Ectodermal cell (in vitro differentiated cells): Measurements from ENCODE around the gene BCL2A1.
"Not testable (repeated sequence)": the region's sequence is repeated elsewhere in the genome, so short reads cannot be mapped to it uniquely, and the experiment has no call there.

Source experiments
- H3K27ac ChIP-seq: 2 replicates; pipeline ENCODE4 v1.7.0; 2013; ENCODE audit warnings: mild to moderate bottlenecking, low read depth, low read length; ENCODE audit not compliant: insufficient read depth, poor library complexity, severe bottlenecking
- H3K27me3 ChIP-seq: 2 replicates; pipeline ENCODE4 v1.7.0; 2013; ENCODE audit warnings: mild to moderate bottlenecking, low read length; ENCODE audit not compliant: insufficient read depth, control insufficient read depth, poor library complexity, severe bottlenecking
- H3K36me3 ChIP-seq: one replicate; pipeline ENCODE4 v1.7.0; 2013; ENCODE audit warnings: low read length; ENCODE audit not compliant: control insufficient read depth, insufficient read depth
- H3K4me1 ChIP-seq: one replicate; pipeline ENCODE4 v1.7.0; 2013; ENCODE audit warnings: low read length; ENCODE audit not compliant: control insufficient read depth, insufficient read depth
- H3K4me3 ChIP-seq: 2 replicates; pipeline ENCODE4 v1.7.0; 2013; ENCODE audit warnings: low read depth, low read length, control low read depth; ENCODE audit not compliant: insufficient read depth
- H3K9me3 ChIP-seq: 2 replicates; pipeline ENCODE4 v1.7.0; 2013; ENCODE audit warnings: mild to moderate bottlenecking, low read length, moderate library complexity; ENCODE audit not compliant: control insufficient read depth
- WGBS, 2 experiments: methylation state at CpG; one replicate each; pipeline ENCODE4 v1.1.7; 2013; ENCODE audit warnings: missing lambda C conversion rate in 2 of 2; 5-methylcytosine and 5-hydroxymethylcytosine counted together

Gene BCL2A1

DNA sequence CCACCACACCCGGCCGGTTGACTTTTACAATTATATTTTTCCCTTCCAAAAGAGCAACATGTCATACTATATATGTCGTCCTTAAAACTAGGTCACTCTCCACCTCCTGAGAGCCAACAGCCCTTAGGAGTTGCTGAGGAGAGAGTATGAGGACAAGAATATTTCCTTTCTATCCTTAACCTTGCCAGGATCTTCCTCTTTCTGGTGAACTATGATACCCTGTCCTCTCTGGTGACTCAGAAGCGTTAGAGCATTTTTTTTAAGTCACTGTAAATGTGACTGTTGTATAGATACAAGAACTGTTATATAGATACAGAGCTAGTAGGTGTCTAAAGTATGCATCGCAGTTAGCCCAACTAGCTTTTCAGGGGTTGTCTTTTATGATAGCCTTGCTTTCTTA lies 40.5 kb downstream of the BCL2A1 start:
- no peaks in the 10 kb centered on the region for H3K4me1 ChIP-seq
- no peaks in the 10 kb centered on the region for H3K36me3 ChIP-seq
- H3K27me3 ChIP-seq: no peaks in the 10 kb centered on the region
- H3K27ac ChIP-seq: no peak overlapping the region
- no peaks in the 10 kb centered on the region for H3K9me3 ChIP-seq
- WGBS, 2 experiments: 86 to 87% methylated on average over 5 of the region's 5 CpGs
- H3K4me3 ChIP-seq: no peak overlapping the region

DNA sequence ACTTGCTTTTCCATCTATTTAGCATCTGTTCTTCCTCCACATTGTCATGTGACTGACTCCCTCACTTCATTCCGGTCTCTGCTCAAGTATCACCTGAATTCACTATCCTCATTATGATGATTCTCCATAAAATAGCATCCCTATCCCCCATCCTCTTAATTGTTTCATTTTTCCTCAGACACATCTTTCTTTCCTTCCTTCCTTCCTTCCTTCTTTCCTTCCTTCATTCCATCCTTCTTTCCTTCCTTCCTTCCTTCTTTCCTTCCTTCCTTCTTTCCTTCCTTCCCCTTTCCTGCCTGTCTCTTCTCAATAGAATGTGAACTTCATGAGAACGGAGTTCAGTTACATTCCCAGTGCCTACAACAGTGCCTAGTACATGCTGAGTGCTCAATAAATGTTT lies 41.6 kb downstream of the BCL2A1 start:
- H3K27me3 ChIP-seq: no peaks in the 10 kb centered on the region
- H3K9me3 ChIP-seq: no peaks in the 10 kb centered on the region
- H3K27ac ChIP-seq: no peak overlapping the region
- H3K36me3 ChIP-seq: no peaks in the 10 kb centered on the region
- H3K4me1 ChIP-seq: no peaks in the 10 kb centered on the region
- WGBS, 2 experiments: 79 to 89% methylated on average over 2 of the region's 2 CpGs
- H3K4me3 ChIP-seq: no peak overlapping the region

DNA sequence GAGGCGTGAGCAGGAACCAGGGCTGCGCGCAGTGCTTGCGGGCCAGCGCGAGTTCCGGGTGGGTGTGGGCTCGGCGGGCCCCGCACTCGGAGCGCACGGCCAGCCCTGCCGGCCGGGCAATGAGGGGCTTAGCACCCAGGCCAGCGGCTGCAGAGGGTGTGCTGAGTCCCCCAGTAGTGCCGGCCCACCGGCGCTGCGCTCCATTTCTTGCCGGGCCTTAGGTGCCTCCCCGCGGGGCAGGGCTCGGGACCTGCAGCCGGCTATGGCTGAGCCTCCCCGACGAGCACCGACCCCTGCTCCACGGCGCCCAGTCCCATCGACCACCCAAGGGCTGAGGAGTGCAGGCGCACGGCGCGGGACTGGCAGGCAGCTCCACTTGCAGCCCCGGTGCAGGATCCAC lies 44.9 kb downstream of the BCL2A1 start:
- H3K27ac ChIP-seq, H3K4me1 ChIP-seq, H3K4me3 ChIP-seq, H3K9me3 ChIP-seq, H3K27me3 ChIP-seq, H3K36me3 ChIP-seq: not testable (repeated sequence)
- 95 to 97% methylated on average over 36 of the region's 36 CpGs for WGBS, 2 experiments

DNA sequence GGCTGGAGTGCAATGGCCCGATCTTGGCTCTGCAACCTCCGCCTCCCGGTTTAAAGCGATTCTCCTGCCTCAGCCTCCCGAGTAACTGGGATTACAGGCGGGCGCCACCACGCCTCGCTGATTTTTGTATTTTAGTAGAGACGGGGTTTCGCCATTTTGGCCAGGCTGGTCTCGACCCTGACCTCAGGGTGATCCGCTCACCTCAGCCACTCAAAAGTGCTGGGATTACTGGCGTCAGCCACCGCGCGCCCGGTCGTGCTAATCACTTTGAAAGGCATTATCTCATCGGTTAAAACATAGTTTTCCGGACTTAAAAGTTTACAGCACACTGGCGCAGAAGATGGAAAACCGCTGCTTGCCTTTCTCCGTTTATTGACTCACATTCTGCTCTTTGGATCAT lies 46.6 kb downstream of the BCL2A1 start:
- Histone ChIP-seq H3K4me3 (peak overlapping the region; percentile 99), H3K27ac (no peak overlapping the region), H3K27me3 (no peaks in the 10 kb centered on the region), H3K36me3 (peaks cover 12% of the 10 kb centered on the region), H3K4me1 (no peaks in the 10 kb centered on the region), H3K9me3 (peaks cover 7% of the 10 kb centered on the region)
- 95% methylated on average over 24 of the region's 24 CpGs for WGBS, 2 experiments

DNA sequence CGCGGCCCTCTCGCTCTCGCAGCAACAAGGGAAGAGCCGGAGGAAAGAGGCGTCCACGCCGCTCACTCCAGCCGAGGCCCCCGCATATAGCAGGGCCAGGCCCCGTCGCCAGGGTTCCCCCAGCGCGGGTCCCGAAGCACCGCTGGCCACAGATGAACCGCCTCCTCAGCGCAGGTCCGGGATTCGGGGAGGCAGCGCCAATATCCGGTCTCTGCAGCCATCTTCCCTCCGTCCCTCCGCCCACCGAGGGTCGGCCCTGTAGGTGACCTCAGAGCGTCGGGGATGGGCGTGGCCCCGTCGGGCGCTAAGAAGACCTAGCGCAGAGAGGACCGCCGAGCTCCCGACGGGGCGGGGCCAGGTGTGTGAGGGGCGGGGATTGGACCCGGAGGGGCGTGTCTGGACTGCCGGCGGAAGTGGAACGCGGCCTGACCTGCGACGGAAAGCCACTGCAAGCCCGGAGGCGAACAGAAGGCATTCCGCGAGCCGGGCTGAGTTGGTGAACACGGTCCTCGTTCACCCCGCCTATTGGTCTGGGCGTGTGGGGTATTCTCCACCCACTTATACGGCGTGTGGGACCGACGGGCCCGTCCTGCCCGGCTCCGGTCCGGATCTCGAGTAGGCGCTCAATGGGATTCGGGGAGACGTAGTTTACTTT lies 47.4 kb downstream of the BCL2A1 start:
- WGBS, 2 experiments: 1% methylated on average over 68 of the region's 68 CpGs
- Histone ChIP-seq H3K27ac (peak overlapping the region; percentile 87), H3K9me3 (peaks cover 7% of the 10 kb centered on the region), H3K4me3 (peak overlapping the region; percentile 99), H3K4me1 (no peaks in the 10 kb centered on the region), H3K36me3 (peaks cover 18% of the 10 kb centered on the region), H3K27me3 (no peaks in the 10 kb centered on the region)

DNA sequence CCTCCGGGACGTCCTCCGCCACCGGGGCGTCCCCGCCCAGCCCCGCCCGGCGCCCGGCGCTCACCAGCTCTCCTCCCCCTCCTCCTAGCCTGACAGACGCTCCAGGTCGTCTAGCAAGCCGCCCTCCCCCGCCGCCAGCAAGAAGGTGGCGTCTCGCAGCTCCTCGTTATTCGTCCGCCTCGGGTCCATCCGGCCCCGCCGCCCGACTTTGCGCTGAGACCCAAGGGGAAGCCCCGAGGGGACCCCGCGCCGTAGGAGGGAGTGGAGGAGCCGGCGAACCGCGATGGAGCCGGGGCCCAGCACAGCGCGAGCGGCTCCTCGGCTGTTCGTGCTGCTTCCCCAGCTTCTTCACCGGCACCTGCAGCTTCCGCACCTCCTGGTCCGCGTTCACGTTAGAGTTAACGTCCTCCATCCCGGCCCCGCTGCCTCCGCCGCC lies 47.9 kb downstream of the BCL2A1 start:
- Histone ChIP-seq H3K4me1 (no peaks in the 10 kb centered on the region), H3K9me3 (peaks cover 7% of the 10 kb centered on the region), H3K27ac (peak overlapping the region; percentile 87), H3K4me3 (peak overlapping the region; percentile 99), H3K27me3 (no peaks in the 10 kb centered on the region), H3K36me3 (peaks cover 22% of the 10 kb centered on the region)
- WGBS, 2 experiments: 0% methylated on average over 51 of the region's 51 CpGs

DNA sequence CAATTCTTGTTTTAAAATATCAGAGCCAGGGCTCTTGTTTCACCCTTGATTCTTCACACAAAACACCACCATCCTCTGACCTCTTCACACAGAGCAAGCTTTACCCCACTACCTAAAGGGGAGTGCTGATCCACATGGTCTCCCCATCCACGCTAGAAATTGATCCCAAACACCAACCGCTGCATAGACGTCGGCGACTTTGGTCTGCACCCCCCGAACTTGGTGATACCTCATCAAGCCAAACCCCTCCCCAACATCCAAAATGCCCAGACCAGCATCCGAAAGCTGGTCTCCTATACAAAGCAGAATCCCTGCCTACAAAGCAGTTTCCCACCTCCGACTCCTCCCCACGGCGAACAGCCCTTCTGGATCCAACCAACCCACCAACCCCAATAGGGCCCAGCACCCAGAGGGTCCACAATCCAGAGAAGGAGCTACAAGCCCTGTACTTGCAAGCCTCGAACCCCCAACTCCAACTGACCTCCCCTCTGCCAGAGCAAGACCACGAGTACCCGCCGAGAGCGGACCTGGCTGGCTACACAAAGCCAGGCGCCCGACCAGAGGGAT lies 48.4 kb downstream of the BCL2A1 start:
- H3K4me3 ChIP-seq: peak overlapping the region; percentile 99
- 6 to 8% methylated on average over 17 of the region's 17 CpGs for WGBS, 2 experiments
- peak overlapping the region; percentile 58 for H3K27ac ChIP-seq
- peaks cover 7% of the 10 kb centered on the region for H3K9me3 ChIP-seq
- peaks cover 26% of the 10 kb centered on the region for H3K36me3 ChIP-seq
- no peaks in the 10 kb centered on the region for H3K27me3 ChIP-seq
- H3K4me1 ChIP-seq: no peaks in the 10 kb centered on the region

DNA sequence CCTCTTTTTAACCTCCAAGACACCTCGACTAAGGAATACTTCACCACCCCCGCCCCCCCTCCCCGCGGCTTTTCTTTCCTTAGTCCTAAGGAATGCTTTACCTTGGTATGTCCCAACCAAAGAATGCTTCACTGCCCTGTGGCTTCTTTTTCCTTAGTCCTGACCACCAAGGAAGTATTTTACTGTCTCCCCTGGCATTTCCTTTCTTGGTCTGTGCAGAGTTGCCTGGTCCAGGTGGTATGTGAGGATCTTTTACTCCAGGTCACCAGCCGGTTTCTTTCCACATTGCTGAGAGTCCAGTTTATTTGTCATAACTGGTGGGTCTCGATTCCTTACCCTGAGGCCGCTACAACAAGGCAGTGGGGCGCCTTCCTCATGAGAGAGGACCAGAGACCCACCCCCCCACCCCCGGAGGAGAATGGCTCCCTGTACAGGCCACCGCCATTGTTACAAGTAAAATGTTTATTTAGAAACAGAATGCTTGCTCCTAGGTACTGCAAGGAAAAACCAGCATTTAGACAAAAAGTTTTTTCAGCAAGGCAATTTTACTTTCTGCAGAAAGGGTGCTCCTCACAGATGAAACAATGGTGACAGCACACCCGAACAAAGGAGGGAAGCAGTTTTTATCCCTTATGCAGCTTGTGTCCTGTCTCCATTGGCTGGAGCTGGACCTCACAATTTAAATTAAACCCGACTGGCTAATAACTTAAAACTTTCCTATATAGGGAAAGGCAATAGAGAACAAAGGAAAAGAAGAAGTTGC lies 51.1 kb downstream of the BCL2A1 start:
- 91 to 98% methylated on average over 8 to 11 of the region's 12 CpGs for WGBS, 2 experiments
- Histone ChIP-seq H3K4me3 (no peak overlapping the region), H3K9me3 (peaks cover 11% of the 10 kb centered on the region), H3K27me3 (no peaks in the 10 kb centered on the region), H3K36me3 (peaks cover 35% of the 10 kb centered on the region), H3K27ac (no peak overlapping the region), H3K4me1 (no peaks in the 10 kb centered on the region)

DNA sequence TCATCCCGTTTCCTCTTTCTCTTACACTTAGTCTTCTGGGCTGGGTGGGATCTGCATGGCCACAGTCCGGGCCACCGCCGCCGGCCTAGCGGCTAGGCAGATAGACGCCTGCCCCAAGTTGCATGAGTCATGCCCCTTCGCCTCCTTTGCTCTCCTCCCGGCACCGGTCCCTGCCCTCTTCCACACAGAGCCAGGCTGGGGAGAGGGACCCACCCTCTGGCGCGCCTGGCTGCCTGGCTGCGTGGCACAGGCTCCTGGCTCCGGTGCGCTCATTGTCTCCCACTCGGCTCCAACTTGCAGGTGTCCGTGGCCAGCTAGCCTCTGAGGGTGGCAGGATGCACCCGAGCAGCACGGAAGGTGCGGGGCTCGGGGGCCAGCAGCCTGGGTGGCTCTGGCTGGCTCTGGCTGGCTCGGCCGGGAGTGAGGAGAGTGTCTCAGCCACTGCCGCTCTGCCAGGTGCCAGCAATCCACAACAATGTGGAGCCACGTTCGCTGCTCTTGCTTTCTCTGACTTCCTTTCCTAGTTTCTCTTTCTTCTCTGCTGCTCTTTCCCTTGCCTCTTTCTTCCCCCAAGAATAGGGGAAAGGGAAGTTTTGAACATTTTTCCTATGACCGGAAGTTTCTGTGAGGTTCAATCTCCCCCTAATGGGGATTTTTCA lies 51.8 kb downstream of the BCL2A1 start:
- 96% methylated on average over 27 of the region's 27 CpGs for WGBS, 2 experiments
- H3K9me3 ChIP-seq: peaks cover 13% of the 10 kb centered on the region
- no peaks in the 10 kb centered on the region for H3K4me1 ChIP-seq
- peaks cover 39% of the 10 kb centered on the region for H3K36me3 ChIP-seq
- H3K4me3 ChIP-seq: no peak overlapping the region
- no peaks in the 10 kb centered on the region for H3K27me3 ChIP-seq
- no peak overlapping the region for H3K27ac ChIP-seq

DNA sequence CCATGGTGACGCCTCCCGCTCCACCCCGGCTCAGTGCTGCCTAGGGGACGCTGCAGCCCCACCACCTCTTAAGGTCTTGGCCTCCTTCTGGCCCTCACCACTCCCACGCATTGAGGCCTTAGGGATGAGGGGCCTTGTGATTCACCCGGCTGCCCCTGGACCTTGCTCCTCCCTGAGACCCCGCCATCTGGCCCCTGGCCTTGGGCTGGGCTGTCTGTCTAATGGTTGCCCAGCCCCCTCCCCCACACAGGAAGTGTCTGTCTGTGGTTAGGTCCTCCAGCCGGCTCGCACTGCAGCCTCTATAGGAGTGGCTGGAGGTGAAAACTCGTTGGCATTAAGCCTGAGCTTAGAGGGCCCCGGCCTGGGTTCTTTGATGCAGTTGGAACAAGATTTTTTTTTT lies 52.7 kb downstream of the BCL2A1 start:
- H3K36me3 ChIP-seq: peaks cover 45% of the 10 kb centered on the region
- H3K27me3 ChIP-seq: no peaks in the 10 kb centered on the region
- peaks cover 17% of the 10 kb centered on the region for H3K9me3 ChIP-seq
- no peak overlapping the region for H3K27ac ChIP-seq
- H3K4me3 ChIP-seq: no peak overlapping the region
- H3K4me1 ChIP-seq: no peaks in the 10 kb centered on the region
- WGBS, 2 experiments: 94 to 97% methylated on average over 11 of the region's 11 CpGs
